Vagina (tissue), 2 donors: ENCODE results near the gene INPP4B. TPM values are rescaled to one million over a fixed set of nuclear protein-coding genes. Genes with fewer than 3 reads are reported as not detected.

Experiments used
- DNase-seq, 2 donors: peaks; one replicate each; pipeline ENCODE4 v3.0.0-alpha.2; 2017; ENCODE audit errors: extremely low spot score in 2 of 2
- H3K27ac ChIP-seq: fragments of 200-600 bp; sonication (generic); one replicate; pipeline ENCODE4 v1.5.1; 2019
- H3K27me3 ChIP-seq: fragments of 200-600 bp; sonication (generic); one replicate; pipeline ENCODE4 v1.5.1; 2019
- H3K36me3 ChIP-seq, 2 donors: fragments of 200-600 bp; sonication (generic); one replicate each; pipeline ENCODE4 v1.5.1; 2017 to 2019
- H3K4me1 ChIP-seq: fragments of 200-600 bp; sonication (generic); one replicate; pipeline ENCODE4 v1.5.1; 2019
- H3K4me3 ChIP-seq, 2 donors: fragments of 200-600 bp; sonication (generic); 1 replicate in 1 of 2; 2 replicates in 1 of 2; pipeline ENCODE4 v1.5.1; 2016 to 2019
- H3K9me3 ChIP-seq: fragments of 200-600 bp; sonication (generic); one replicate; pipeline ENCODE4 v1.5.1; 2019
- POLR2A ChIP-seq, 2 donors: fragments of 450-650 bp; IDR thresholded peaks; one replicate each; pipeline ENCODE4 v1.6.1; 2017; ENCODE audit warnings: antibody characterized with exemption in 2 of 2, mild to moderate bottlenecking in 2 of 2, moderate library complexity in 2 of 2
- POLR2AphosphoS5 ChIP-seq, 2 donors: sonication (generic); formaldehyde crosslinking; IDR thresholded peaks; one replicate each; pipeline ENCODE4 v1.9.0; 2017; ENCODE audit warnings: antibody characterized with exemption in 2 of 2, mild to moderate bottlenecking in 2 of 2, low read depth in 1 of 2; ENCODE audit not compliant: insufficient read depth in 1 of 2
- intact Hi-C: fragments of 100-400 bp; cut with DNase I; formaldehyde crosslinking; loops from one replicate; pipeline ENCODE4 v1.15.1; 2023
- total RNA-seq: library from RNA; depleted of rRNA; stranded (reverse); fragments of >200 nt; gene quantifications from one replicate; pipeline ENCODE4 v1.2.3, GENCODE V29; 2016
- TF ChIP-seq, protein P1 (sequence below), 3 experiments: fragments of 450-650 bp in 2 of 3; fragments of 200-600 bp in 1 of 3; sonication (generic) in 1 of 3; IDR thresholded peaks; one replicate each; pipeline ENCODE4 v1.5.1; 2017 to 2019; ENCODE audit warnings: antibody characterized with exemption in 3 of 3, mild to moderate bottlenecking in 2 of 3, moderate library complexity in 2 of 3

INPP4B gene
- total RNA-seq, 1 donor from 2014 or later = 21.1 TPM

DNA sequence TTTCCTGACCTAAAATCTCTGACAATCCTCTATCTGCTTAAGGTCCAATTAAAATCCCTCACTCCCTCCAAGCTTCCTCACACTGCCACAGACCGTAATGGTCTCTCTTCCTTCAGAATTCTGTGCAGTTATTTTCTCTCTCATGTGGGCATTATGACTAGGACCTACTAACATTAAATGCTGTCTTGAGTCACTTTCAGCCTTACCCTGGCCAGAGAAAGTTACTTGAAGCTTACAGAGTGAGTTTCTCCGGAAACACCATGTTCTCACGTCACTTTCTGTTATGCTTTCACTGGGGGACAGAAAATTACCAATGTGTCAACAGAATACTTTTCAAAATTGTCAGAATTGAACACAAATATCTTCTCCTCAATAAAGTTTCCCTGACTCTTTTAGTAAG is 271.8 kb downstream of the INPP4B start:
- Histone ChIP-seq H3K27ac (no peak overlapping the region), H3K36me3 (no peaks in the 10 kb centered on the region), H3K27me3 (no peaks in the 10 kb centered on the region), H3K4me1 (no peaks in the 10 kb centered on the region), H3K4me3 (no peak overlapping the region), H3K9me3 (no peaks in the 10 kb centered on the region)
- no peak for DNase-seq
- intact Hi-C loops = no loop called here
- no peak for TF ChIP-seq POLR2A (IDR thresholded peaks at IDR 0.05)
- TF ChIP-seq POLR2AphosphoS5 (IDR thresholded peaks at IDR 0.05; ENCODE audit: insufficient read depth in 1 of 2, low read depth in 1 of 2) = no peak
- TF ChIP-seq, protein P1, sequence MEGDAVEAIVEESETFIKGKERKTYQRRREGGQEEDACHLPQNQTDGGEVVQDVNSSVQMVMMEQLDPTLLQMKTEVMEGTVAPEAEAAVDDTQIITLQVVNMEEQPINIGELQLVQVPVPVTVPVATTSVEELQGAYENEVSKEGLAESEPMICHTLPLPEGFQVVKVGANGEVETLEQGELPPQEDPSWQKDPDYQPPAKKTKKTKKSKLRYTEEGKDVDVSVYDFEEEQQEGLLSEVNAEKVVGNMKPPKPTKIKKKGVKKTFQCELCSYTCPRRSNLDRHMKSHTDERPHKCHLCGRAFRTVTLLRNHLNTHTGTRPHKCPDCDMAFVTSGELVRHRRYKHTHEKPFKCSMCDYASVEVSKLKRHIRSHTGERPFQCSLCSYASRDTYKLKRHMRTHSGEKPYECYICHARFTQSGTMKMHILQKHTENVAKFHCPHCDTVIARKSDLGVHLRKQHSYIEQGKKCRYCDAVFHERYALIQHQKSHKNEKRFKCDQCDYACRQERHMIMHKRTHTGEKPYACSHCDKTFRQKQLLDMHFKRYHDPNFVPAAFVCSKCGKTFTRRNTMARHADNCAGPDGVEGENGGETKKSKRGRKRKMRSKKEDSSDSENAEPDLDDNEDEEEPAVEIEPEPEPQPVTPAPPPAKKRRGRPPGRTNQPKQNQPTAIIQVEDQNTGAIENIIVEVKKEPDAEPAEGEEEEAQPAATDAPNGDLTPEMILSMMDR (IDR thresholded peaks at IDR 0.05) = no peak

DNA sequence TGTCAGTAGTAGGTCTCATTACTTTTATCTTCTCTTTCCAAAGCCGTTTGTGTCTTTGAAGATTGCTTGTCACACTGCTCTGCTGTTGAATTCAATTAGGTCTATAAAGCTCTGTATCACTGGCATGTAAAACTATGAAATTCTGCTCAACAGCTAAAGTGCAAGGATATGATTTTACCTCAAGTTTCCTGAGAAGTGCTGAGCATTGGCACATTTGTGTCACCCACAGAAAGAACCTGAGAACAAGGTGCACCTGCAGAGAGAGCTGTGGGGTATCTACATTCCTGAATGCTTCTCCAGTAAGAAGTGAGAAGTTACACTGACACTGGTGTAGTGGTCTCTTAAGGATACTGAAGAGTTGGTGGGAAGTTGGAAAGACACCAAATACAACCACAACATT is 274.0 kb downstream of the INPP4B start:
- peaks cover 10% of the 10 kb centered on the region for H3K4me1 ChIP-seq
- H3K36me3 ChIP-seq = no peaks in the 10 kb centered on the region
- H3K27ac ChIP-seq = no peak overlapping the region
- TF ChIP-seq POLR2AphosphoS5 (IDR thresholded peaks at IDR 0.05; ENCODE audit: insufficient read depth in 1 of 2, low read depth in 1 of 2) (no peak), POLR2A (IDR thresholded peaks at IDR 0.05) (no peak)
- TF ChIP-seq, protein P1 (IDR thresholded peaks at IDR 0.05) = no peak
- no peaks in the 10 kb centered on the region for H3K9me3 ChIP-seq
- no peak overlapping the region for H3K4me3 ChIP-seq
- H3K27me3 ChIP-seq = no peaks in the 10 kb centered on the region
- DNase-seq = no peak
- intact Hi-C loops = no loop called here

DNA sequence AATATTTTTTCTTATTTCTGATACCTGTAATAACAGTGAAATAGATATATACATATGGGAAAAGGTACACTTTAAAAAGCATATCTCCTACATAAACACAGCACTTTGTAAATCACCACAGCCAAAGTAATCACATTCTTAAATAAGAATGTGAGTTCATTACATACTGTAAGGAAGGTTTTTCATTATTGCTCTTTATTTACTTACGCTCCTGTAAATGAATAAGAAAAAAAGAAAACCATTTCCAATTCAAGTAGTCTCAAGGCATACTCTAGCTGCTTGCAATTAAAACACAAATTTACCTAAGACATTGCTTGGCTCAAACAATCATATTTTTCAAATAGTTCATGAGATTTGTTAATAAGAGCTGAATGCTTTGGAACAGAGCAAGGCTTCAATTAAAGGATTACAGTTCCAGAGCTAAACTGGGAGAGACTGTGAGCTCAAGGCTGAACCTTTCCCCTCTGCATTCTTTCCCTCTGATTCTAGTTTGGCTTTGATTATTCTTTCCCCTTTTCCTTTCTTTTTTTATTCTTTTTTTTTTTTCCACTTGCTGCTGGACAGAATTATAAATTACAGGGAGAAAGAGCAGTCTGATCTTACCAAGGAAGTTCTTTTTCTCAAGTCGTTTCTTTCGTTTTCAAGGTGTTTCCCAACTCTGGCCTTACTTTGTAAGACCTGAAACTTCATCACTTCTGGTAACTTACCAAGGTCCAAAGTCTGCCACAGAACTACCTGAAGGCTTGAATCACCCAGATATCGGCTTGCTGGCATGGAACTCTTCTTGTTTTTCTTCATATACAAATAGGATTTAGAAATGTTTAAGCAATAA is 278.3 kb downstream of the INPP4B start:
- no peaks in the 10 kb centered on the region for H3K9me3 ChIP-seq
- intact Hi-C loops = no loop called here
- no peak overlapping the region for H3K27ac ChIP-seq
- no peaks in the 10 kb centered on the region for H3K36me3 ChIP-seq
- TF ChIP-seq, protein P1 (IDR thresholded peaks at IDR 0.05) = no peak
- TF ChIP-seq POLR2AphosphoS5 (IDR thresholded peaks at IDR 0.05; ENCODE audit: insufficient read depth in 1 of 2, low read depth in 1 of 2) (no peak), POLR2A (IDR thresholded peaks at IDR 0.05) (no peak)
- no peak overlapping the region for H3K4me3 ChIP-seq
- H3K4me1 ChIP-seq = peaks cover 10% of the 10 kb centered on the region
- no peak for DNase-seq
- H3K27me3 ChIP-seq = no peaks in the 10 kb centered on the region

DNA sequence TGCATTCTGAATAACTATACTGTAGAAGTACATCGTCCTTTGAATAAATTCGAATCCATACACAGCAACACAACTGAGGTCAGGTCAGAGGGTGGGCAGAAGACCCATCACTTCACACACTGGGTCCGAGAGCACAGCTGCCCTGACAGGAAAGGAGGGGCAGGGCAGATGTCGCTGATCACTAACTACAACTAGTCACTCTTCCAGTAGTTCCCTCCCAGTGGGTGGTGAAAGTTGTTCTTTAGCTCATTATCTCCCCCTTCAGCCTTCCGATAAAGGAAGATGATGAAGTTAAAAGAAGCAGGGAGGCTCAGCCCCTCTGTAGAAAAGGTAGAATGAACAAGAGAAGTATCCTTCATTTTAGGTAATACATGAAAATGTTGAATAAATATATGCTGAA is 278.9 kb downstream of the INPP4B start:
- Histone ChIP-seq H3K4me3 (no peak overlapping the region), H3K36me3 (no peaks in the 10 kb centered on the region), H3K27me3 (no peaks in the 10 kb centered on the region), H3K4me1 (peaks cover 10% of the 10 kb centered on the region), H3K27ac (no peak overlapping the region), H3K9me3 (no peaks in the 10 kb centered on the region)
- TF ChIP-seq, protein P1 (IDR thresholded peaks at IDR 0.05) = no peak
- TF ChIP-seq POLR2AphosphoS5 (IDR thresholded peaks at IDR 0.05; ENCODE audit: insufficient read depth in 1 of 2, low read depth in 1 of 2) = no peak
- no peak for TF ChIP-seq POLR2A (IDR thresholded peaks at IDR 0.05)
- no peak for DNase-seq
- intact Hi-C loops = no loop called here

DNA sequence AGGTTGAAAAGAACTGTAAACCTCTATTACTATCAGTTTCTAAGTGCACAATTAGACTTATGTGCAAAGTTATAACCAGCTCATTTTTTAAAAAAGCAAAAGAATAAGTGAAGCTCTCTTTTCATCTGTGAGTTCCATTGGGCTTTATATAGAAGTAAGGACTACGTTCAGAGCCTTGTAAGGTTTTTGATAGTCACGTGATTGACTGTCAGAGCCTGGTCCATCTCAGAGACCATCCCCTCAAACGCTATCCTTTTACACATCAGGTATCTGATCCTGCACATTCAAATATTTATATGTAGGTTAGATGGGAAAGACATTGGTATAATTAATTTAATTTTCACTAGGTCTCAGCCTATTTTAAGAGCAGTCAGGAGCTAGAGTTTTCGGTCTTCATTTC is 279.3 kb downstream of the INPP4B start:
- intact Hi-C loops = no loop called here
- peak overlapping the region; percentile 15 for H3K27ac ChIP-seq

More for the DNA sequence above, 279.3 kb downstream of the INPP4B start:
- H3K36me3 ChIP-seq = no peaks in the 10 kb centered on the region
- no peak overlapping the region for H3K4me3 ChIP-seq
- peaks cover 10% of the 10 kb centered on the region for H3K4me1 ChIP-seq
- DNase-seq = no peak
- no peaks in the 10 kb centered on the region for H3K9me3 ChIP-seq
- TF ChIP-seq POLR2AphosphoS5 (IDR thresholded peaks at IDR 0.05; ENCODE audit: insufficient read depth in 1 of 2, low read depth in 1 of 2) (no peak), POLR2A (IDR thresholded peaks at IDR 0.05) (no peak)
- TF ChIP-seq, protein P1 (IDR thresholded peaks at IDR 0.05) = no peak
- no peaks in the 10 kb centered on the region for H3K27me3 ChIP-seq
